HL-60 (cell line): ENCODE measurements around the gene ODC1.

Experiments used
- DNase-seq, 2 experiments: peaks; one replicate each; pipeline ENCODE4 v3.0.0-alpha.2; 2010 to 2020; ENCODE audit warnings: low read depth in 1 of 2, low spot score in 1 of 2
- H3K27ac ChIP-seq: fragments of 250-450 bp; sonication (Bioruptor Pico); replicated peaks from 2 replicates; pipeline ENCODE4 v1.5.1; 2020; ENCODE audit warnings: mild to moderate bottlenecking, moderate library complexity
- H3K27me3 ChIP-seq: fragments of 250-450 bp; sonication (Bioruptor Pico); 2 replicates; pipeline ENCODE4 v1.5.1; 2021; ENCODE audit warnings: mild to moderate bottlenecking, moderate library complexity; ENCODE audit not compliant: insufficient read depth, poor library complexity, severe bottlenecking
- H3K4me3 ChIP-seq: replicated peaks from 2 replicates; pipeline ENCODE4 v1.5.1; 2011; ENCODE audit warnings: mild to moderate bottlenecking, control low read depth, low read length; ENCODE audit not compliant: insufficient read depth
- GABPA ChIP-seq: IDR thresholded peaks from 2 replicates; pipeline ENCODE4 v1.6.1; 2012; ENCODE audit warnings: low read depth
- POLR2AphosphoS5 ChIP-seq: IDR thresholded peaks from 2 replicates; pipeline ENCODE4 v1.6.1; 2012; ENCODE audit warnings: low read depth
- SPI1 ChIP-seq: IDR thresholded peaks from 2 replicates; pipeline ENCODE4 v1.6.1; 2012; ENCODE audit warnings: low read depth, mild to moderate bottlenecking, borderline replicate concordance
- TF ChIP-seq, protein P1 (sequence below): IDR thresholded peaks from one replicate; pipeline ENCODE4 v1.5.1; 2011; ENCODE audit warnings: low read length, control low read depth, inconsistent platforms; ENCODE audit not compliant: insufficient read depth
- TF ChIP-seq, protein P2 (sequence below): IDR thresholded peaks from 2 replicates; pipeline ENCODE4 v1.6.1; 2012; ENCODE audit warnings: low read depth; ENCODE audit not compliant: insufficient replicate concordance

Gene ODC1

DNA sequence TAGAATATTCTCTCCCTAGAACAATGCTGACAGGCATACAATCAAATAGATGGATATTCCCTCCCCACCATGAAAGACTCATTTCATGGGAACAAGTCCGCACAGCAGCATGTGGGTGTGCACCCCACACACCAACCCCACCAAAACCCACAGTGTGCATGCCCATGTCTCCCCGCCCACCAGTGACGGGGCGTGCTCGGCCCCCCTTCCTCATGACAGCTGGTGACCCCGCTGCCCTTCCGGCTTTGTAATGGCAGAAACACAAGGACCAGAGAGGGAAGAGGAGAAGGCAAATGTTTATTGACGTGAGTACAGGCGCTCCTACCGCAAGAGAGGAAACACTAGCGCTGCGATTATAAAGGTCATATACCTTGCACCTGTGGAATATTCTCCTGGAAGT is 30.8 kb upstream of the ODC1 start:
- Histone ChIP-seq H3K27ac (no peak overlapping the region), H3K27me3 (peaks cover under 1% of the 10 kb centered on the region), H3K4me3 (no peak overlapping the region)
- TF ChIP-seq, protein P1, sequence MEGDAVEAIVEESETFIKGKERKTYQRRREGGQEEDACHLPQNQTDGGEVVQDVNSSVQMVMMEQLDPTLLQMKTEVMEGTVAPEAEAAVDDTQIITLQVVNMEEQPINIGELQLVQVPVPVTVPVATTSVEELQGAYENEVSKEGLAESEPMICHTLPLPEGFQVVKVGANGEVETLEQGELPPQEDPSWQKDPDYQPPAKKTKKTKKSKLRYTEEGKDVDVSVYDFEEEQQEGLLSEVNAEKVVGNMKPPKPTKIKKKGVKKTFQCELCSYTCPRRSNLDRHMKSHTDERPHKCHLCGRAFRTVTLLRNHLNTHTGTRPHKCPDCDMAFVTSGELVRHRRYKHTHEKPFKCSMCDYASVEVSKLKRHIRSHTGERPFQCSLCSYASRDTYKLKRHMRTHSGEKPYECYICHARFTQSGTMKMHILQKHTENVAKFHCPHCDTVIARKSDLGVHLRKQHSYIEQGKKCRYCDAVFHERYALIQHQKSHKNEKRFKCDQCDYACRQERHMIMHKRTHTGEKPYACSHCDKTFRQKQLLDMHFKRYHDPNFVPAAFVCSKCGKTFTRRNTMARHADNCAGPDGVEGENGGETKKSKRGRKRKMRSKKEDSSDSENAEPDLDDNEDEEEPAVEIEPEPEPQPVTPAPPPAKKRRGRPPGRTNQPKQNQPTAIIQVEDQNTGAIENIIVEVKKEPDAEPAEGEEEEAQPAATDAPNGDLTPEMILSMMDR = no peak
- TF ChIP-seq, protein P2, sequence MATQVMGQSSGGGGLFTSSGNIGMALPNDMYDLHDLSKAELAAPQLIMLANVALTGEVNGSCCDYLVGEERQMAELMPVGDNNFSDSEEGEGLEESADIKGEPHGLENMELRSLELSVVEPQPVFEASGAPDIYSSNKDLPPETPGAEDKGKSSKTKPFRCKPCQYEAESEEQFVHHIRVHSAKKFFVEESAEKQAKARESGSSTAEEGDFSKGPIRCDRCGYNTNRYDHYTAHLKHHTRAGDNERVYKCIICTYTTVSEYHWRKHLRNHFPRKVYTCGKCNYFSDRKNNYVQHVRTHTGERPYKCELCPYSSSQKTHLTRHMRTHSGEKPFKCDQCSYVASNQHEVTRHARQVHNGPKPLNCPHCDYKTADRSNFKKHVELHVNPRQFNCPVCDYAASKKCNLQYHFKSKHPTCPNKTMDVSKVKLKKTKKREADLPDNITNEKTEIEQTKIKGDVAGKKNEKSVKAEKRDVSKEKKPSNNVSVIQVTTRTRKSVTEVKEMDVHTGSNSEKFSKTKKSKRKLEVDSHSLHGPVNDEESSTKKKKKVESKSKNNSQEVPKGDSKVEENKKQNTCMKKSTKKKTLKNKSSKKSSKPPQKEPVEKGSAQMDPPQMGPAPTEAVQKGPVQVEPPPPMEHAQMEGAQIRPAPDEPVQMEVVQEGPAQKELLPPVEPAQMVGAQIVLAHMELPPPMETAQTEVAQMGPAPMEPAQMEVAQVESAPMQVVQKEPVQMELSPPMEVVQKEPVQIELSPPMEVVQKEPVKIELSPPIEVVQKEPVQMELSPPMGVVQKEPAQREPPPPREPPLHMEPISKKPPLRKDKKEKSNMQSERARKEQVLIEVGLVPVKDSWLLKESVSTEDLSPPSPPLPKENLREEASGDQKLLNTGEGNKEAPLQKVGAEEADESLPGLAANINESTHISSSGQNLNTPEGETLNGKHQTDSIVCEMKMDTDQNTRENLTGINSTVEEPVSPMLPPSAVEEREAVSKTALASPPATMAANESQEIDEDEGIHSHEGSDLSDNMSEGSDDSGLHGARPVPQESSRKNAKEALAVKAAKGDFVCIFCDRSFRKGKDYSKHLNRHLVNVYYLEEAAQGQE = no peak
- TF ChIP-seq GABPA (no peak), SPI1 (no peak), POLR2AphosphoS5 (no peak)
- DNase-seq = no peak

DNA sequence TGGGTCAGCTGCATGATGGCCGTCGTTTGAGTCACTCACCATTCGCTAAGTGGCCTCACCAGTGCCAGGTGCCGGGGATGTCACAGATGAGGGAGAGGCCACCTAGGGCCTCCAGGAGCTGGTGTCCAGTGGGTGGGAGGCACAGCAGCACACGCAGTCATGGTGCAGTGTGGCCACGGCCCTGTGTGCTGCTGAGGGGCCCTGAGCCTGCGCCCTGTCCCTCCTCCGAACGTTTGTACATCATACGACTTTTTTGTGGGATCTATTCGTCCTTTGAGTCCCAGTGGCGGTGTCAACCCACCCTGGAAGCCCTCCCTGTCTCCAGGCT is 30.1 kb upstream of the ODC1 start:
- H3K4me3 ChIP-seq = no peak overlapping the region
- TF ChIP-seq POLR2AphosphoS5 (no peak), GABPA (no peak), SPI1 (no peak)
- TF ChIP-seq, protein P1 = no peak
- TF ChIP-seq, protein P2 = no peak
- DNase-seq = no peak
- H3K27ac ChIP-seq = no peak overlapping the region
- H3K27me3 ChIP-seq = no peaks in the 10 kb centered on the region

DNA sequence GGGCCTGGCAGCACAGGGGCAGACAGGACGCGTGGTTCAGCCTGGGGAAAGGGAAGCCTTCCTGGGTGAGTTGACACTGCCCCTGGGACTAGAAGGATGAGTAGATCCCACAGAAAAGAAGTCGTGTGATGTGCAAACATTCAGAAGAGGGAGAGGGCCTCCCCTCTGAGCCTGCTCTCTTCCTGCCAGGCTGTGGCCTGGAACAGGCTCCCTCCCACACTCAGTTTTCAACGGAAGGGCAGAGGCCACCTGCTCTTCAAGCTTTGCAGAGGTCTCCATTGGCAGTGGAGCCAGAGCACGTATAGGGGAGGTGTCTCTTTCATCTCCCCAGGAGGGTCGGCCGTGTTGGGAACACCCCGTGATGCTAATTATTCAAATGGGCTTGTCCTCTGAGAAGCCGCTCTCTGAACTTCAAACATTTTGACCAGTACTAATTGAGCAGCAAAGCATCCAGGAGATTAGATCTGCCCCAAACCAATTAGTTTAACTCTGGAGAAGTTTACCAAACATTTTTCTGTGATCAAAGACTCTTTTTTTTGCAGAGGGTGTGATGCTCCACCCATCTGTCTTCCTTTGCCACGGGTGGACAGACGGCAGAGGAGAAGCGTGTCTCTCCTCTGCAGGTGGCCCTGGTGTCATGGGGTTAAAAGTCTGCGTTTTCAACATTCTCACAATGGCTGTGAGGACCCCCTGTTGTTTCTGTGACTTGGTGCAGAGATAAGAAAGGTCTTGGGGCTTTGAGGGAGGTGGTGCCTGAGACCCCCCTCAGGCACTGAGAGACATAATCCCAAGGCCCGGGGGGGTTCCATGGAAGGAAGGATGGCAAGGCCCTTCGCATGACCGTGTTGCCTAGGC is 29.5 kb upstream of the ODC1 start:
- Histone ChIP-seq H3K27me3 (no peaks in the 10 kb centered on the region), H3K4me3 (no peak overlapping the region), H3K27ac (no peak overlapping the region)
- TF ChIP-seq, protein P2 = no peak
- no peak for TF ChIP-seq SPI1
- no peak for TF ChIP-seq GABPA
- TF ChIP-seq, protein P1 = no peak
- no peak for TF ChIP-seq POLR2AphosphoS5
- DNase-seq = no peak
